Measurements from ENCODE around the gene AQP1.

AQP1 gene

DNA sequence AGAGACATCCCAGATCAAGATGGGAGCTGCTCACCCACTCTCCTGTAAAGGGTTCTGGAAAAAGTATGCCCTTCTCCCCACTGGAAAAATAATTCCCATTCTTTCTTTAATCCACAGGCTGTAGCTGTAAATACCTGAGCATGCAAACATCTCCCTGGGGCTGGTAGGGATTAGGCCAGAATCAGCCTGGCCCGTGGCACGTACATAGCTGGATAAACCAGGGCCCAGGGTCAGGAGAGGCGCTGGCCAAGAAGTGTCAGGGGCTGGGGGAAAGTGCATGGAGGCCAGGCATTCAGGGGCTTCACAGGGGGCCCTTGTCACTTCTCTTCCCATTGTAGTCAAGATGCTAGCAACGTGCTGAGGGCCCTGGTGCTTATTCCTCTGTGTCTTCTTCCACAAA lies 30.7 kb upstream of the AQP1 start:
- no peaks in the 10 kb centered on the region for H3K27me3 ChIP-seq
- H4K20me1 ChIP-seq = no peaks in the 10 kb centered on the region
- no peaks in the 10 kb centered on the region for H3K9me3 ChIP-seq
- peaks cover 50% of the 10 kb centered on the region for H3K4me1 ChIP-seq
- no peak overlapping the region for H3K27ac ChIP-seq
- H3K9ac ChIP-seq = no peak overlapping the region
- no peak overlapping the region for H3K4me2 ChIP-seq
- H3K36me3 ChIP-seq = no peaks in the 10 kb centered on the region
- no peak for TF ChIP-seq Cebpa-rat (IDR thresholded peaks at IDR 0.05)
- H3K4me3 ChIP-seq = no peak overlapping the region

DNA sequence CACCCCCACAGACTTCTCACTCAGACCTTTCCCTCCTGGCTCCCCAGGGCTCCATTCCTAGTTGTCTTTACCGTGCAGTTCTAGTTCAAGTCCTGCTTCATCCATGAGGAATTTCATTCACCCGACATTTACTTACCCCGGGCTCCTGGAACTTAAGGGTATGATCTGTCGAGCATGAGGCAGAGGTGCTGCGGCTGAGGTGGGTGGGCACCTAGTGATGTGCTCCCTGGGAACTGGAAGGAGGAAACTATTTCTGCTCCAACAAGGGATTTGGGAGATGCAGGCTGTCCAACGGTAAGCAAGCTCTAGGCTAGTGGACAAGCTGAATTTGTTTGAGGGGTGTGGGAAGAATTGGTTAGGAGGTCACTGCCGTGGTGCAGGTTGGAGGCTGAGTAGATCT lies 30.2 kb upstream of the AQP1 start:
- H3K9ac ChIP-seq = no peak overlapping the region
- H3K27ac ChIP-seq = no peak overlapping the region
- TF ChIP-seq Cebpa-rat (IDR thresholded peaks at IDR 0.05) = no peak
- no peak overlapping the region for H3K4me2 ChIP-seq
- H3K9me3 ChIP-seq = no peaks in the 10 kb centered on the region
- H4K20me1 ChIP-seq = no peaks in the 10 kb centered on the region
- peaks cover 50% of the 10 kb centered on the region for H3K4me1 ChIP-seq
- H3K36me3 ChIP-seq = no peaks in the 10 kb centered on the region
- H3K27me3 ChIP-seq = no peaks in the 10 kb centered on the region
- H3K4me3 ChIP-seq = no peak overlapping the region

DNA sequence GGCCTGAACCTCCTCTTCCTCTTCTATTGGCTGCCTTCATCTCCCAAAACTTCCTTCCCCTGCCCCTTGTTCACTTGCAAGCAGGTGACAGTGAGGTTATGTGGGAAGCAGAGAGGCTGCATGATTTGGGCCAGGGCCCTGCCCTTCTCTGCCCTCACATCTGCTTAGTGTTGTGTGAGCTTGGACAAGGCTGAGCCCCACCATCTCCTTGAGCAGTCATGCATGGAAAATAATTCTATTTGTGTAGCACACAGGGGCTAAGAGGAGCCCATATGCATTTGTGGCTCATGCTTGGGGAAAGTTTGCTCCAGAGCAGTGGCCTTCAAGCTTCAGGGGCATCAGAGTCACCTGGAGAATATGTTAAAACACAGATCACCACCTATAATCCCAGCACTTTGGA lies 26.8 kb upstream of the AQP1 start:
- no peak overlapping the region for H3K9ac ChIP-seq
- peak overlapping the region; percentile 90 for H3K4me2 ChIP-seq
- no peaks in the 10 kb centered on the region for H3K27me3 ChIP-seq
- H3K27ac ChIP-seq = no peak overlapping the region
- no peaks in the 10 kb centered on the region for H3K36me3 ChIP-seq
- H3K4me1 ChIP-seq = peaks cover 56% of the 10 kb centered on the region
- H3K4me3 ChIP-seq = no peak overlapping the region
- no peak for TF ChIP-seq Cebpa-rat (IDR thresholded peaks at IDR 0.05)
- peaks cover 8% of the 10 kb centered on the region for H3K9me3 ChIP-seq
- no peaks in the 10 kb centered on the region for H4K20me1 ChIP-seq

DNA sequence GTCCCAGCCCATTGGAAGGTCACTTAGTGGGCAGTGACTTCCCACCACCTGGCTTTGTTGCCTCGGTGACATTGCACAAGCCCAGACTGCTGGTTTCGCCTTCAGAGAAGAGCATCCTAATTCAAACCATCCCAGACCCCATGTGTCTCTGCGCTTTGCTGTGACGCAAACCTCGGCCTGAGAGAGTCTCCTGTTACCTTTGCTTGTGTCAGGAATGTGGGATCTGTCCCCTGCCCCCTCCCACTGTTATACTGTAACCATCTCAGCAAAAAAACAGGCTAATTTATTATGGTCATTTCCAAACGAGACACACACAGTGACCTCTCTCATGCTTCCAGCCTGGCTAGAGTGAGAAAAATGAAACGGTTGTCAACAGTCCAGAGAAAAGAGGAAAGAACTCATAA lies 25.0 kb upstream of the AQP1 start:
- Histone ChIP-seq H3K9ac (0 out of 2 replicates have a peak overlapping the region, but pooled peaks have one; percentile 4), H3K4me2 (peak overlapping the region; percentile 90), H3K4me1 (peaks cover 61% of the 10 kb centered on the region), H3K4me3 (no peak overlapping the region), H4K20me1 (no peaks in the 10 kb centered on the region), H3K9me3 (peaks cover 25% of the 10 kb centered on the region), H3K36me3 (no peaks in the 10 kb centered on the region), H3K27me3 (no peaks in the 10 kb centered on the region), H3K27ac (no peak overlapping the region; the same call in 1 of the 2 replicates)
- no peak for TF ChIP-seq Cebpa-rat (IDR thresholded peaks at IDR 0.05)

DNA sequence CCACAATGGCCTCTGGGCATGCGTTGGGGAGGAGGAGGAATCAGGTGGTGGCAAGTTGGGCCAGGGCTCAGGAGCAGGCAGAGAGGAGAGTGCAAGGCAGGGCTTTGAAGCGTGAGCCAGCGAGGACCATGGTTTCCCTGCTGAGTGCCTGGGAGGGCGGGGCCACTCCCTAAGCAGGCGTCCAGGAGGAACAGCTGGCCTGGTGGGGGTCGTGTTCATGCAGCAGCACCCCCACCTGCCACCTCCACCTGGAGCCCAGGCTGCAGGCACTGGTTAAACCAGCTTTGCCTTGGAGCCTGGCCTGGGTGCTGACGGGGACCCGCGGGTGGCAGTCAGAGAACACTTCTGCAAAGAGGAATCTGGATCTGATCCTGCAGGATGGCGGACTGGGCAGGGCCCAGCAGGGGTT lies 24.2 kb upstream of the AQP1 start:
- Histone ChIP-seq H3K27me3 (no peaks in the 10 kb centered on the region), H3K36me3 (no peaks in the 10 kb centered on the region), H3K9ac (no peak overlapping the region), H3K9me3 (peaks cover 31% of the 10 kb centered on the region), H3K4me1 (peaks cover 70% of the 10 kb centered on the region), H3K27ac (no peak overlapping the region), H4K20me1 (no peaks in the 10 kb centered on the region), H3K4me3 (no peak overlapping the region), H3K4me2 (peak overlapping the region; percentile 90)
- TF ChIP-seq Cebpa-rat (IDR thresholded peaks at IDR 0.05) = no peak

DNA sequence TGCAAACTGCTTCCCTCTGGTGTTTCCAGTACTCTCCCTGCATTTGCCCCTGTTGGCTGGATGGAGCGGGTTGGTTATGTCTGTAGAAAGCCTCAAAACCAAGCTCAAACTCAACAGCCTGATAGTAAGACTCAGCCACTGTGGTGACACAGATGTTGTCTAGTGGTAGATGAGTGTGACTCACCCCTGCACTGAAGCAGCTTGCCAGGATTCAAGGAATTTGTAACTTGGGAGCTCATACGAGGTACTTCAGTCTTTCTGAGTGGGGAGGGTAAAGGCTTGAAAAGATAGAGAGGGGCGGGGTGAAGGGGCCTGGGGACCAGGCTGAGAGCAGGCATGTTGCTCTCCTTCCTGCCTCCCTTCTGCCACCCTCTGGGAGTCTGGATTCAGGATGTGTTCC lies 22.9 kb upstream of the AQP1 start:
- H3K9me3 ChIP-seq = peaks cover 31% of the 10 kb centered on the region
- no peak overlapping the region for H3K9ac ChIP-seq
- no peaks in the 10 kb centered on the region for H4K20me1 ChIP-seq
- H3K4me2 ChIP-seq = no peak overlapping the region
- H3K4me3 ChIP-seq = no peak overlapping the region
- peaks cover 70% of the 10 kb centered on the region for H3K4me1 ChIP-seq
- H3K36me3 ChIP-seq = no peaks in the 10 kb centered on the region
- TF ChIP-seq Cebpa-rat (IDR thresholded peaks at IDR 0.05) = no peak
- H3K27ac ChIP-seq = no peak overlapping the region
- no peaks in the 10 kb centered on the region for H3K27me3 ChIP-seq

DNA sequence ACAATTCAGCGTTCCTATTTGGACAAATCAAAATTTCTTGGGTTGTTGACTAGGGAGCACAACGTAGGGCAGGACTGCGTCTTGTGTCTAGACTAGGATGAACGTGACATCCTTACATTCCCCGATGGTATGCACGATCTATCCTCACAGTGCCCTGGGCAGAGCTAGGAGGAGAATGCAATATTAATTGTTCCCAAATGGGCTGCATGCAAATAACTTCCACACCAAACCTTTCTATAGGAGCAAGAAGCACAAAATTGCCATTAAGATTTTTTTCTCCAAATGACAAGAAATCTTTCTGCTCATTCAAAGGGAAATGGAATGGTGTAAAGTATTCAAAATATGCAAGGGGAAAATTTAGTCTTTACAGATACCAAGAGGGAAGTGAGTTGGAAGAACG lies 21.4 kb upstream of the AQP1 start:
- Histone ChIP-seq H3K4me1 (peaks cover 70% of the 10 kb centered on the region), H3K9me3 (peaks cover 31% of the 10 kb centered on the region), H3K9ac (no peak overlapping the region), H4K20me1 (no peaks in the 10 kb centered on the region), H3K4me2 (no peak overlapping the region), H3K36me3 (no peaks in the 10 kb centered on the region), H3K27me3 (no peaks in the 10 kb centered on the region), H3K4me3 (no peak overlapping the region), H3K27ac (no peak overlapping the region)
- no peak for TF ChIP-seq Cebpa-rat (IDR thresholded peaks at IDR 0.05)

DNA sequence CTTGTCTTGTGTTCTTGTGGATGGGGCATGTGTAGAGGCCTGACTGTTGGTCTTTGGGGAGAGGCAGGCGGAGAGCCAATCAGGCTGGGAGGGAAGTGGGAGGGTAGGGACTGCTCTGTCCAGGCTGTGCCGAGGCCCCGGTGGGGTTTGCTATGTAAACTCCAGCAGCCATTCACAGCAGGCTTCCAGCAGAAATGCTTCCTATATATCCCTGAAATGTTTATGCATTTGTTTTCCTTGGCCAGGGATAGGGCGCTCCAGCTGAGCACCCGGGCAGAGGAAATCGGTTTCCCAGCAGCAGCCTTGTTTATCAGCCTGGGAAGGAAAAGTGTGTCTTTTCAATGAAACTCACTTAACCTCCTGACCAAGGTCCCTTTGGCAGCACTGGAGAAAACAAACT lies 18.3 kb upstream of the AQP1 start:
- Histone ChIP-seq H3K27ac (no peak overlapping the region), H3K4me3 (no peak overlapping the region), H4K20me1 (no peaks in the 10 kb centered on the region), H3K9ac (no peak overlapping the region), H3K27me3 (no peaks in the 10 kb centered on the region), H3K4me1 (peaks cover 72% of the 10 kb centered on the region), H3K9me3 (peaks cover 31% of the 10 kb centered on the region), H3K36me3 (no peaks in the 10 kb centered on the region), H3K4me2 (peak overlapping the region; percentile 71)
- TF ChIP-seq Cebpa-rat (IDR thresholded peaks at IDR 0.05) = no peak

DNA sequence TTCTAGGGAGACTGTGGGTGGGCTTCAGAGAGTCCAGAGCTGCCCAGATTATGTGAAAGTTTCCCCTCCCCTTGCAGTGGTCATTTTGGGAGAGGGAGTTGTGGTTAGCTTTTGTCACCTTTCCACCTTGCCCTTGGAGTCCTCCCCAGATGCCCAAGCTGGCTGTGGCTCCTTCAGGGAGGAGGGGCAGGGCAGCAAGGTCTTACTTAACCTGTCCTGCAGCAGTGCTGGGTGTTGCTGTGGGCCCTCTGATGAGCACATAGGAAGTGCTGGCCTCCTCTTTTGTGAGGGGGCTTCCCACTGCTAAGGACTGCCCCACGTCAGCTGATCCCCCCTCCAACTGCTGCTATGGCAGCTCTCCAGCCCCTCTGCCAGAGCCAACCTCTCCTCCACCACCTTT lies 17.6 kb upstream of the AQP1 start:
- H3K4me1 ChIP-seq = peaks cover 79% of the 10 kb centered on the region
- no peaks in the 10 kb centered on the region for H3K27me3 ChIP-seq
- H3K36me3 ChIP-seq = no peaks in the 10 kb centered on the region
- peak overlapping the region; percentile 71 for H3K4me2 ChIP-seq
- H3K9ac ChIP-seq = no peak overlapping the region
- no peaks in the 10 kb centered on the region for H4K20me1 ChIP-seq
- H3K27ac ChIP-seq = no peak overlapping the region
- no peak for TF ChIP-seq Cebpa-rat (IDR thresholded peaks at IDR 0.05)
- no peak overlapping the region for H3K4me3 ChIP-seq
- H3K9me3 ChIP-seq = peaks cover 31% of the 10 kb centered on the region

DNA sequence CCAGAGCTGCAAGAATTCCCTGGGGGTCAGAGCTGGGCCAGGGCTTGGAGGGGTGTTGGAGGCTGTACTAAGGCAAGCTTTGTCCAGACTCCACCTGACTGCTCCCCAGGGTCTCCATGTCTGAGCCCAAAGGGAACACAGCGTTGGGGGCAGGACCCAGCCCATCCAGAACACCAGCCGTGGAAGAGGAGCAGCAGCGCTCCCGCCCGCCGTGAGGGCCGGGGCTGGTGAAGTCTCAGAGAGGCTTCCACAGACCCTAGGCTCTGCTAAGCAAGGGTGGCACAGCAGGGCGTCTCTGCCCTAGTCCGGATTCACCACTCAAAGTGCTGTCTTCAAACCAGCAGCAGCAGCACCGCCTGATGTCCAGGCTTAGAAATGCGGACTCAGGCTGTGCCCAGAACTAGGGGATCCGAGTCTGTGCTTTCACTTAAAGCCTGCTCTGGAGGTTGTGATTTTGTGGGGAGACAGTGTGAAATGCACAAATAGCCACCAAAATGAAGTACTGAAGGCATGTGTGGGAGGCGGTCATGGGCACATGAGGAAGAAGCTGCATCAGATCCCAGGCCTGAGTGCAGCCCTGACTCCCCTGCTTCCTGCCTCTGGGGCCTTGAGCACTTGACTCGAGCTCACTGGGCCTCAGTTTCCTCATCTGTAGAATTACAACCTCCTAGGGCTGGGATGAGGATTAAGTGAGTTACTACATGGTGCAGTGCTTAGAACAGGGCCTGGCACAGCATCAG lies 16.6 kb upstream of the AQP1 start:
- H4K20me1 ChIP-seq = no peaks in the 10 kb centered on the region
- H3K4me3 ChIP-seq = no peak overlapping the region
- peak overlapping the region; percentile 41; the same call in 1 of the 2 replicates for H3K27ac ChIP-seq
- TF ChIP-seq Cebpa-rat (IDR thresholded peaks at IDR 0.05) = no peak
- peak overlapping the region; percentile 71 for H3K4me2 ChIP-seq
- H3K36me3 ChIP-seq = no peaks in the 10 kb centered on the region
- H3K9me3 ChIP-seq = peaks cover 22% of the 10 kb centered on the region
- H3K4me1 ChIP-seq = peaks cover 88% of the 10 kb centered on the region
- no peaks in the 10 kb centered on the region for H3K27me3 ChIP-seq
- peak overlapping the region; percentile 16; the same call in 1 of the 2 replicates for H3K9ac ChIP-seq
